GM12874 (cell line): ENCODE results near the gene HECW1.

Experiments
- CTCF ChIP-seq: IDR thresholded peaks from 2 replicates; pipeline ENCODE4 v1.5.1; 2011; ENCODE audit warnings: low read depth, mild to moderate bottlenecking, control low read depth, low read length, moderate library complexity; ENCODE audit not compliant: insufficient read depth

Gene HECW1

GRCh38 chr7:43078794-43079193 is 33.7 kb upstream of the HECW1 start:
- TF ChIP-seq CTCF, result no peak

GRCh38 chr7:43081603-43082002 is 30.8 kb upstream of the HECW1 start:
- TF ChIP-seq CTCF, result no peak

GRCh38 chr7:43083106-43083505 is 29.3 kb upstream of the HECW1 start:
- TF ChIP-seq CTCF, result no peak

- no peak for TF ChIP-seq CTCF
Observed at GRCh38 chr7:43085017-43085416, 27.4 kb upstream of the HECW1 start.

- no peak for TF ChIP-seq CTCF
Observed at GRCh38 chr7:43085992-43086391, 26.5 kb upstream of the HECW1 start.

GRCh38 chr7:43092819-43093218 is 19.6 kb upstream of the HECW1 start:
- TF ChIP-seq CTCF, result no peak

GRCh38 chr7:43096875-43097274 is 15.6 kb upstream of the HECW1 start:
- no peak for TF ChIP-seq CTCF

- TF ChIP-seq CTCF, result no peak
Observed at GRCh38 chr7:43099750-43100149, 12.7 kb upstream of the HECW1 start.
